ENCODE measurements around the gene RFC1.

GRCh38 chr4:39286263-39286662 is 79.9 kb downstream of the RFC1 start:
- TF ChIP-seq CTCF (IDR thresholded peaks at IDR 0.05; ENCODE audit: low read depth, low read length) (no peak), POLR2A (IDR thresholded peaks at IDR 0.05; ENCODE audit: extremely low read depth, insufficient read length) (no peak), MAX (IDR thresholded peaks at IDR 0.05; ENCODE audit: low read depth, low read length) (no peak), MYC (IDR thresholded peaks at IDR 0.05; ENCODE audit: low read depth, low read length) (no peak)
